Keratinocyte (primary cell): ENCODE results near the gene GRB10.
"Not testable (repeated sequence)": the region's sequence is repeated elsewhere in the genome, so short reads cannot be mapped to it uniquely, and the experiment has no call there.

Experiments
- EZH2 ChIP-seq: IDR thresholded peaks from one replicate; pipeline ENCODE4 v1.6.1; 2012; ENCODE audit warnings: inconsistent platforms, mild to moderate bottlenecking, low read length, moderate library complexity
- TF ChIP-seq, protein P1 (sequence below), 3 experiments: IDR thresholded peaks in 1 of 3; conservative IDR thresholded peaks in 1 of 3; optimal IDR thresholded peaks in 1 of 3; 2 replicates in 2 of 3; 3 replicates in 1 of 3; pipeline versions ENCODE3 to v1.5.1; 2011; ENCODE audit warnings: low read length in 3 of 3, mild to moderate bottlenecking in 3 of 3, moderate library complexity in 2 of 3, control low read depth in 1 of 3, inconsistent platforms in 1 of 3; ENCODE audit not compliant: insufficient read depth in 2 of 3; ENCODE audit errors: extremely low read depth in 1 of 3

DNA sequence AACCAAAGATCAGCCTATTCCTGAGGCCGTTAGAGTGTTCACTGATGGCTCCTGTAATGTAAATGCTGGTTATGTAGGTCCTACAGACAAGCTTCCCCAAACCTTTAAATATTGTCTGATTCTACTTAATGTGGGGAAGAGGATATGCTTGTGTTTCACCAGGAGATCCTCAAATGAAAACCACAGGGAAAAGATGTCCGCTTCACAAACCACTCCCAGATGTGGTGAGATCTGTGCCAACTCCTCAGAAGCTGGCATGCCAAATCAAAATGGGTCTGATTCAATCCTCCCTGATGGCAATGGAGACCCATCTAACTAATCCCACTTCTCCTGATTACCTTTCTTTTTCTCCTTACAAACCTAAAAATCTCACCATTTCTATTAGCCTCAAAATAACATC, 202.0 kb downstream of the GRB10 start:
- TF ChIP-seq, protein P1, sequence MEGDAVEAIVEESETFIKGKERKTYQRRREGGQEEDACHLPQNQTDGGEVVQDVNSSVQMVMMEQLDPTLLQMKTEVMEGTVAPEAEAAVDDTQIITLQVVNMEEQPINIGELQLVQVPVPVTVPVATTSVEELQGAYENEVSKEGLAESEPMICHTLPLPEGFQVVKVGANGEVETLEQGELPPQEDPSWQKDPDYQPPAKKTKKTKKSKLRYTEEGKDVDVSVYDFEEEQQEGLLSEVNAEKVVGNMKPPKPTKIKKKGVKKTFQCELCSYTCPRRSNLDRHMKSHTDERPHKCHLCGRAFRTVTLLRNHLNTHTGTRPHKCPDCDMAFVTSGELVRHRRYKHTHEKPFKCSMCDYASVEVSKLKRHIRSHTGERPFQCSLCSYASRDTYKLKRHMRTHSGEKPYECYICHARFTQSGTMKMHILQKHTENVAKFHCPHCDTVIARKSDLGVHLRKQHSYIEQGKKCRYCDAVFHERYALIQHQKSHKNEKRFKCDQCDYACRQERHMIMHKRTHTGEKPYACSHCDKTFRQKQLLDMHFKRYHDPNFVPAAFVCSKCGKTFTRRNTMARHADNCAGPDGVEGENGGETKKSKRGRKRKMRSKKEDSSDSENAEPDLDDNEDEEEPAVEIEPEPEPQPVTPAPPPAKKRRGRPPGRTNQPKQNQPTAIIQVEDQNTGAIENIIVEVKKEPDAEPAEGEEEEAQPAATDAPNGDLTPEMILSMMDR (optimal IDR thresholded peaks at IDR 0.05 in 1 of 3, IDR thresholded peaks at IDR 0.05 in 1 of 3, conservative IDR thresholded peaks at IDR 0.05 in 1 of 3; ENCODE audit: extremely low read depth in 1 of 3, insufficient read depth in 2 of 3, low read length in 3 of 3), result not testable (repeated sequence)
- TF ChIP-seq EZH2, result not testable (repeated sequence)
